Measurements from ENCODE around the gene DLG5.
"Not testable (repeated sequence)": the region's sequence is repeated elsewhere in the genome, so short reads cannot be mapped to it uniquely, and the experiment has no call there.

Gene DLG5

GRCh38 chr10:77789016-77789415 is 137.5 kb downstream of the DLG5 start:
- no peak for DNase-seq

GRCh38 chr10:77788496-77789010 is 138.0 kb downstream of the DLG5 start:
- DNase-seq: no peak

- DNase-seq: no peak
These were observed 139.1 kb downstream of the DLG5 start for GRCh38 chr10:77787440-77787839.

- DNase-seq: no peak
These were observed 141.7 kb downstream of the DLG5 start for GRCh38 chr10:77784856-77785255.

- no peak for DNase-seq
These were observed 144.1 kb downstream of the DLG5 start for GRCh38 chr10:77782328-77783061.

GRCh38 chr10:77781451-77782327 is 144.9 kb downstream of the DLG5 start:
- DNase-seq: no peak

GRCh38 chr10:77780180-77780579 is 146.4 kb downstream of the DLG5 start:
- DNase-seq: no peak

- no peak for DNase-seq
These were observed 150.1 kb downstream of the DLG5 start for GRCh38 chr10:77776487-77776886.

- no peak for DNase-seq
These were observed 151.6 kb downstream of the DLG5 start for GRCh38 chr10:77774940-77775391.

GRCh38 chr10:77773631-77774426 is 152.7 kb downstream of the DLG5 start:
- DNase-seq: no peak

GRCh38 chr10:77772852-77773600 is 153.5 kb downstream of the DLG5 start:
- DNase-seq: not testable (repeated sequence)

- no peak for DNase-seq
These were observed 154.7 kb downstream of the DLG5 start for GRCh38 chr10:77771851-77772250.

- DNase-seq: no peak
These were observed 155.1 kb downstream of the DLG5 start for GRCh38 chr10:77771450-77771849.

GRCh38 chr10:77770868-77771175 is 155.7 kb downstream of the DLG5 start:
- DNase-seq: no peak

- DNase-seq: no peak
These were observed 156.3 kb downstream of the DLG5 start for GRCh38 chr10:77770081-77770867.

- no peak for DNase-seq
These were observed 158.5 kb downstream of the DLG5 start for GRCh38 chr10:77768039-77768438.

GRCh38 chr10:77763453-77764430 is 162.8 kb downstream of the DLG5 start:
- DNase-seq: no peak

- DNase-seq: not testable (repeated sequence)
These were observed 168.1 kb downstream of the DLG5 start for GRCh38 chr10:77758406-77758805.

GRCh38 chr10:77756319-77757232 is 170.0 kb downstream of the DLG5 start:
- no peak for DNase-seq

Data from GF-D8 (cell line).